Tibial artery (tissue), 4 donors: ENCODE data around the gene IGIP.

Experiments used
- DNase-seq, 2 donors: peaks; one replicate each; pipeline ENCODE4 v3.0.0-alpha.2; 2019
- H3K27ac ChIP-seq, 2 donors: fragments of 200-600 bp; sonication (generic) in 1 of 2; 1 replicate in 1 of 2; 2 replicates in 1 of 2; pipeline ENCODE4 v1.5.1; 2018 to 2019; ENCODE audit warnings: mild to moderate bottlenecking in 1 of 2
- H3K27me3 ChIP-seq, 2 donors: fragments of 200-600 bp; sonication (generic) in 1 of 2; one replicate each; pipeline versions ENCODE4 v1.5.1 to v1.6.0; 2016 to 2019
- H3K36me3 ChIP-seq, 3 donors: fragments of 200-600 bp; sonication (generic) in 2 of 3; one replicate each; pipeline ENCODE4 v1.5.1; 2016 to 2019; ENCODE audit warnings: mild to moderate bottlenecking in 2 of 3
- H3K4me1 ChIP-seq, 4 donors: fragments of 200-600 bp; sonication (generic) in 2 of 4; 1 replicate in 3 of 4; 2 replicates in 1 of 4; pipeline ENCODE4 v1.5.1; 2016 to 2019
- H3K4me3 ChIP-seq, 2 donors: fragments of 200-600 bp; sonication (generic) in 1 of 2; 1 replicate in 1 of 2; 2 replicates in 1 of 2; pipeline ENCODE4 v1.5.1; 2018 to 2019; ENCODE audit warnings: mild to moderate bottlenecking in 2 of 2
- H3K9me3 ChIP-seq, 3 donors: fragments of 200-600 bp; sonication (generic) in 1 of 3; one replicate each; pipeline ENCODE4 v1.5.1; 2016 to 2019
- CTCF ChIP-seq, 2 experiments: fragments of 200-600 bp in 1 of 2; fragments of 450-650 bp in 1 of 2; IDR thresholded peaks; one replicate each; pipeline ENCODE4 v1.5.1; 2017 to 2019; ENCODE audit warnings: antibody characterized with exemption in 2 of 2, mild to moderate bottlenecking in 1 of 2, moderate library complexity in 1 of 2
- intact Hi-C: fragments of 100-400 bp; cut with DNase I; formaldehyde crosslinking; loops from one replicate; pipeline ENCODE4 v1.15.0; 2023; ENCODE audit warnings: low total_unique reads

The IGIP gene

GRCh38 chr5:140090251-140090650, 35.5 kb upstream of the IGIP start:
- Histone ChIP-seq H3K27me3 (no peaks in the 10 kb centered on the region), H3K4me3 (no peak overlapping the region), H3K36me3 (no peaks in the 10 kb centered on the region), H3K4me1 (no peaks in the 10 kb centered on the region), H3K27ac (no peak overlapping the region), H3K9me3 (peaks cover 0 to 20% (median 10%) of the 10 kb centered on the region in 3 donors)
- intact Hi-C loops: no loop called here
- TF ChIP-seq CTCF (IDR thresholded peaks at IDR 0.05): no peak
- no peak for DNase-seq

- H3K27me3 ChIP-seq: no peaks in the 10 kb centered on the region
- no peaks in the 10 kb centered on the region for H3K36me3 ChIP-seq
- TF ChIP-seq CTCF (IDR thresholded peaks at IDR 0.05): no peak
- H3K4me1 ChIP-seq: no peaks in the 10 kb centered on the region
- DNase-seq: no peak
- no peak overlapping the region for H3K4me3 ChIP-seq
- H3K9me3 ChIP-seq: peaks cover 0 to 20% (median 10%) of the 10 kb centered on the region in 3 donors
- intact Hi-C loops: no loop called here
- no peak overlapping the region for H3K27ac ChIP-seq
Measured at GRCh38 chr5:140093179-140093578, 32.6 kb upstream of the IGIP start.

GRCh38 chr5:140093866-140094265, 31.9 kb upstream of the IGIP start:
- Histone ChIP-seq H3K27ac (no peak overlapping the region), H3K4me1 (no peaks in the 10 kb centered on the region), H3K9me3 (peaks cover 0 to 20% (median 10%) of the 10 kb centered on the region in 3 donors), H3K4me3 (no peak overlapping the region), H3K36me3 (no peaks in the 10 kb centered on the region), H3K27me3 (no peaks in the 10 kb centered on the region)
- no peak for DNase-seq
- no peak for TF ChIP-seq CTCF (IDR thresholded peaks at IDR 0.05)
- intact Hi-C loops: no loop called here

GRCh38 chr5:140094889-140095288, 30.8 kb upstream of the IGIP start:
- Histone ChIP-seq H3K27ac (no peak overlapping the region), H3K36me3 (no peaks in the 10 kb centered on the region), H3K4me1 (no peaks in the 10 kb centered on the region), H3K4me3 (no peak overlapping the region), H3K27me3 (no peaks in the 10 kb centered on the region), H3K9me3 (peaks cover 0 to 14% (median 8%) of the 10 kb centered on the region in 3 donors)
- intact Hi-C loops: no loop called here
- TF ChIP-seq CTCF (IDR thresholded peaks at IDR 0.05): no peak
- DNase-seq: no peak

GRCh38 chr5:140101179-140101578, 24.6 kb upstream of the IGIP start:
- H3K4me1 ChIP-seq: no peaks in the 10 kb centered on the region
- no peak overlapping the region for H3K4me3 ChIP-seq
- no peak for TF ChIP-seq CTCF (IDR thresholded peaks at IDR 0.05)
- no peak overlapping the region for H3K27ac ChIP-seq
- DNase-seq: no peak
- H3K9me3 ChIP-seq: no peaks in the 10 kb centered on the region
- no peaks in the 10 kb centered on the region for H3K36me3 ChIP-seq
- intact Hi-C loops: loop anchor here (10.0 kb wide), 1 partner anchor 54 kb away; no protein-coding TSS in a partner anchor
- H3K27me3 ChIP-seq: no peaks in the 10 kb centered on the region

GRCh38 chr5:140103154-140103553, 22.6 kb upstream of the IGIP start:
- H3K27me3 ChIP-seq: no peaks in the 10 kb centered on the region
- H3K27ac ChIP-seq: no peak overlapping the region
- no peaks in the 10 kb centered on the region for H3K9me3 ChIP-seq
- no peak for DNase-seq
- no peak overlapping the region for H3K4me3 ChIP-seq
- intact Hi-C loops: loop anchor here (10.0 kb wide), 1 partner anchor 52 kb away; no protein-coding TSS in a partner anchor
- H3K36me3 ChIP-seq: no peaks in the 10 kb centered on the region
- peaks cover 0 to 9% (median 4%) of the 10 kb centered on the region in 4 donors for H3K4me1 ChIP-seq
- no peak for TF ChIP-seq CTCF (IDR thresholded peaks at IDR 0.05)
